Chondrocyte (in vitro differentiated cells): ENCODE measurements around the gene SMG6. TPM values are rescaled to one million over a fixed set of nuclear protein-coding genes. Genes with fewer than 3 reads are reported as not detected.

ENCODE experiments used
- DNase-seq: peaks from one replicate; pipeline ENCODE4 v3.0.0; 2021; ENCODE audit warnings: mixed read lengths, low spot score
- H3K27ac Mint-ChIP-seq: one replicate; pipeline ENCODE4 v1.8.0; 2021; ENCODE audit warnings: mild to moderate bottlenecking, moderate library complexity, mixed read lengths; ENCODE audit not compliant: unreplicated experiment
- H3K27me3 Mint-ChIP-seq: 2 replicates; pipeline ENCODE4 v1.8.0; 2021; ENCODE audit warnings: low read depth, mixed read lengths
- H3K36me3 Mint-ChIP-seq: 2 replicates; pipeline ENCODE4 v1.8.0; 2021; ENCODE audit warnings: low read depth, mixed read lengths
- H3K4me1 Mint-ChIP-seq: 2 replicates; pipeline ENCODE4 v1.8.0; 2021; ENCODE audit warnings: low read depth, mild to moderate bottlenecking, mixed read lengths
- H3K4me3 Mint-ChIP-seq: one replicate; pipeline ENCODE4 v1.8.0; 2021; ENCODE audit warnings: mild to moderate bottlenecking, moderate library complexity, mixed read lengths; ENCODE audit not compliant: unreplicated experiment
- H3K9me3 Mint-ChIP-seq: 2 replicates; pipeline ENCODE4 v1.8.0; 2021; ENCODE audit warnings: low read depth, mixed read lengths
- CTCF ChIP-seq: fragments of 200-600 bp; sonication (generic); IDR thresholded peaks from 2 replicates; pipeline ENCODE4 v1.5.0; 2021; ENCODE audit warnings: antibody characterized with exemption, mild to moderate bottlenecking, moderate library complexity
- total RNA-seq: library from RNA; stranded (reverse); gene quantifications from 3 replicates; pipeline ENCODE4 v1.2.1, GENCODE V29; 2021

The SMG6 gene
- total RNA-seq, 1 donor from 2014 or later: 33.6 TPM

GRCh38 chr17:2025220-2025621, 278.4 kb downstream of the SMG6 start, which contains the start of gene RTN4RL1:
TSS of gene RTN4RL1 (minus strand) at chr17:2025334. CDS start at chr17:2024865, 469 bp downstream.
- Mint-ChIP-seq H3K27ac (no peak within 1 kb of the TSS), H3K27me3 (peaks cover 10% of the 10 kb centered on the region), H3K36me3 (no peaks in the 10 kb centered on the region), H3K4me1 (peaks cover 17% of the 10 kb centered on the region), H3K9me3 (no peaks in the 10 kb centered on the region), H3K4me3 (peak within 1 kb of the TSS; percentile 64)
- no peak for TF ChIP-seq CTCF
- DNase-seq: no peak

- H3K9me3 Mint-ChIP-seq: no peaks in the 10 kb centered on the region
These were observed 278.9 kb downstream of the SMG6 start for GRCh38 chr17:2024572-2025219.

GRCh38 chr17:2023692-2024571, 279.7 kb downstream of the SMG6 start:
- no peaks in the 10 kb centered on the region for H3K9me3 Mint-ChIP-seq
- peak overlapping the region; percentile 64 for H3K4me3 Mint-ChIP-seq
- no peak for DNase-seq
- no peak overlapping the region for H3K27ac Mint-ChIP-seq
- peaks cover 17% of the 10 kb centered on the region for H3K4me1 Mint-ChIP-seq
- peaks cover 4% of the 10 kb centered on the region for H3K36me3 Mint-ChIP-seq
- peak; percentile 21 for TF ChIP-seq CTCF
- H3K27me3 Mint-ChIP-seq: peaks cover 22% of the 10 kb centered on the region

More at GRCh38 chr17:2024572-2025219, 278.9 kb downstream of the SMG6 start:
- Mint-ChIP-seq H3K4me3 (peak overlapping the region; percentile 40), H3K36me3 (no peaks in the 10 kb centered on the region), H3K27ac (no peak overlapping the region), H3K4me1 (peaks cover 17% of the 10 kb centered on the region), H3K27me3 (peaks cover 15% of the 10 kb centered on the region)
- no peak for DNase-seq
- TF ChIP-seq CTCF: no peak

- no peak for DNase-seq
- no peak overlapping the region for H3K4me3 Mint-ChIP-seq
- peaks cover 29% of the 10 kb centered on the region for H3K27me3 Mint-ChIP-seq
These were observed 280.3 kb downstream of the SMG6 start for GRCh38 chr17:2023256-2023655.

More at GRCh38 chr17:2023256-2023655, 280.3 kb downstream of the SMG6 start:
- TF ChIP-seq CTCF: no peak
- Mint-ChIP-seq H3K27ac (no peak overlapping the region), H3K9me3 (no peaks in the 10 kb centered on the region), H3K4me1 (peaks cover 17% of the 10 kb centered on the region), H3K36me3 (peaks cover 4% of the 10 kb centered on the region)
